Thyroid gland (tissue), 4 donors: ENCODE results near the gene FLT4. TPM values are rescaled to one million over a fixed set of nuclear protein-coding genes. Genes with fewer than 3 reads are reported as not detected.
A peak's percentile ranks its signal among the peaks of the same experiment; 100 is the strongest.

ENCODE experiments used
- DNase-seq, 2 donors: peaks; one replicate each; pipeline ENCODE4 v3.0.0-alpha.2; 2019
- H3K27ac ChIP-seq, 3 donors: fragments of 200-600 bp; sonication (generic); 1 replicate in 2 of 3; 2 replicates in 1 of 3; pipeline ENCODE4 v1.5.1; 2016 to 2019; ENCODE audit warnings: mild to moderate bottlenecking in 1 of 3, moderate library complexity in 1 of 3
- H3K27me3 ChIP-seq: fragments of 200-600 bp; sonication (generic); one replicate; pipeline ENCODE4 v1.5.1; 2019
- H3K36me3 ChIP-seq, 2 donors: fragments of 200-600 bp; sonication (generic); one replicate each; pipeline ENCODE4 v1.5.1; 2016 to 2019
- H3K4me1 ChIP-seq, 2 donors: fragments of 200-600 bp; sonication (generic); one replicate each; pipeline ENCODE4 v1.5.1; 2017 to 2019
- H3K4me3 ChIP-seq, 3 donors: fragments of 200-600 bp; sonication (generic); replicated peaks in 1 of 3; 1 replicate in 2 of 3; 2 replicates in 1 of 3; pipeline ENCODE4 v1.5.1; 2016; ENCODE audit warnings: mild to moderate bottlenecking in 1 of 3
- H3K9me3 ChIP-seq: fragments of 200-600 bp; sonication (generic); one replicate; pipeline ENCODE4 v1.5.1; 2017
- POLR2A ChIP-seq, 2 donors: fragments of 450-650 bp; IDR thresholded peaks; one replicate each; pipeline ENCODE4 v1.6.1; 2017; ENCODE audit warnings: antibody characterized with exemption in 2 of 2, mild to moderate bottlenecking in 2 of 2, moderate library complexity in 1 of 2
- WGBS, 2 donors: methylation state at CpG; one replicate each; pipeline ENCODE4 v1.1.5; 2017; 5-methylcytosine and 5-hydroxymethylcytosine counted together
- intact Hi-C: fragments of 100-400 bp; cut with DNase I; formaldehyde crosslinking; loops from one replicate; pipeline ENCODE4 v1.15.1; 2023
- total RNA-seq, 4 donors: library from RNA; depleted of rRNA; stranded (reverse); fragments of >200 nt; gene quantifications; one replicate each; pipeline ENCODE4 v1.2.3, GENCODE V29; 2016
- TF ChIP-seq, protein P1 (sequence below), 6 experiments: fragments of 200-600 bp in 3 of 6; fragments of 450-650 bp in 3 of 6; sonication (generic) in 3 of 6; IDR thresholded peaks; one replicate each; pipeline ENCODE4 v1.5.1; 2016 to 2019; ENCODE audit warnings: antibody characterized with exemption in 6 of 6, mild to moderate bottlenecking in 2 of 6, inconsistent platforms in 1 of 6, moderate library complexity in 1 of 6

Gene FLT4
- total RNA-seq, 4 donors from 2014 or later: 52.8 to 90.9 (median 66.8) TPM

DNA sequence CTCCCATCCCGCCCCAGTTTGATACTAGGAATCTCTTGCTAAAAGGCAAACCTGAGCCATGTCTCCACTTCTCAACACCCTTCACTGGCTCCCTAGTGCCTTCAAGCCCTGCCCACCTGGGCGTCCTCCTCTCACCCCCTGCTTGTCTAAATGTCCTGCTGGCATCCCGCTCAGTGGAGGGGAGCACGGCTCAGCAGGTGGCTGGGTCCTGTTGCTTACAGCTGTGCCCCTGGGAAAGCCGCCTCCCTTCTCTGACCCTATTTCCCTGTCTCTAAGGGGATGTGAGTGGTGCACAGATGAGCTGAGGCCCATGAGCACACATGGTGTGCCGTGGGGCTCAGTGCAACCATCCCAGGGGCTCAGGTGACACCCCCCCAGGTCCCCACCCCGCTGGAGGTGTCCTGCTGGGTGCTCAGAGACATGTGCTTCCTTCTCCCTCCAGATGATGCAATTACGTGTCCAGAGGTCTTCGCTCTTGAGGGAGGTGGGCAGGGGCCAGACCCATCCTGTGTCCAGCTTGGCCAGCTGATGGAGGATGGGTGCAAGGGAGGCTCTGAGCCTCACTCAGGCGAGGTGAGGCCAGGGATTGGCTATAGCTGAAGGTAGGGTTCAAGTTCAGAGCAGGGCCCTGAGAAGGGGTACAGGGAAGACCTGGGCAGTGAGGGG lies 24.1 kb downstream of the FLT4 start:
- Histone ChIP-seq H3K4me3 (no peak overlapping the region), H3K27ac (no peak overlapping the region), H3K27me3 (no peaks in the 10 kb centered on the region), H3K9me3 (no peaks in the 10 kb centered on the region), H3K36me3 (no peaks in the 10 kb centered on the region), H3K4me1 (no peaks in the 10 kb centered on the region)
- 80 to 81% methylated on average over 9 to 10 of the region's 10 CpGs for WGBS, 2 donors
- DNase-seq: no peak
- intact Hi-C loops: no loop called here
- TF ChIP-seq, protein P1, sequence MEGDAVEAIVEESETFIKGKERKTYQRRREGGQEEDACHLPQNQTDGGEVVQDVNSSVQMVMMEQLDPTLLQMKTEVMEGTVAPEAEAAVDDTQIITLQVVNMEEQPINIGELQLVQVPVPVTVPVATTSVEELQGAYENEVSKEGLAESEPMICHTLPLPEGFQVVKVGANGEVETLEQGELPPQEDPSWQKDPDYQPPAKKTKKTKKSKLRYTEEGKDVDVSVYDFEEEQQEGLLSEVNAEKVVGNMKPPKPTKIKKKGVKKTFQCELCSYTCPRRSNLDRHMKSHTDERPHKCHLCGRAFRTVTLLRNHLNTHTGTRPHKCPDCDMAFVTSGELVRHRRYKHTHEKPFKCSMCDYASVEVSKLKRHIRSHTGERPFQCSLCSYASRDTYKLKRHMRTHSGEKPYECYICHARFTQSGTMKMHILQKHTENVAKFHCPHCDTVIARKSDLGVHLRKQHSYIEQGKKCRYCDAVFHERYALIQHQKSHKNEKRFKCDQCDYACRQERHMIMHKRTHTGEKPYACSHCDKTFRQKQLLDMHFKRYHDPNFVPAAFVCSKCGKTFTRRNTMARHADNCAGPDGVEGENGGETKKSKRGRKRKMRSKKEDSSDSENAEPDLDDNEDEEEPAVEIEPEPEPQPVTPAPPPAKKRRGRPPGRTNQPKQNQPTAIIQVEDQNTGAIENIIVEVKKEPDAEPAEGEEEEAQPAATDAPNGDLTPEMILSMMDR (IDR thresholded peaks at IDR 0.05): no peak
- TF ChIP-seq POLR2A (IDR thresholded peaks at IDR 0.05): no peak

DNA sequence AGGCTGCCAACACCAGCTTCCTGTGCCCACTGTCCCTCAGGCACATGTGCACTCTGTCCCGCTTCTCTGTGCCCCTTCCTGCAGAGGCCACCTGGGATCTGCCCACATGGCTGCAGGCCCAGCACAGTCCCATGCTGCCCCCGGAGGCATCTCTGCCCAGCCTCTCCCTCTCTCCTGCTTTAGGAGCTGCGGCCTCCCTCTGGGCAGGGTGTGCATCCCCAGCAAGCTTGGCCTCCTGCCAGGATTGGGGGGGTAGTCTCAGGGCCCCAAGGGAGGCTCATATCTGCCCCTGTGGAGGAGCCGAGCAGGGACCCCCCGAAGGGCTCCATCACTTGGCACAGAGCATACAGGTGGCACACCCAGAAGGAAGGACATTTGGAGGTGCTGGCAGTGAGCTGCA lies 24.8 kb downstream of the FLT4 start:
- intact Hi-C loops: no loop called here
- no peaks in the 10 kb centered on the region for H3K36me3 ChIP-seq
- no peak overlapping the region for H3K27ac ChIP-seq
- WGBS, 2 donors: 48% methylated on average over 3 of the region's 5 CpGs; no CpG with 5 or more reads in 1 of the 2 donors
- H3K4me3 ChIP-seq: no peak overlapping the region
- no peaks in the 10 kb centered on the region for H3K4me1 ChIP-seq
- H3K27me3 ChIP-seq: no peaks in the 10 kb centered on the region
- no peak for TF ChIP-seq POLR2A (IDR thresholded peaks at IDR 0.05)
- TF ChIP-seq, protein P1 (IDR thresholded peaks at IDR 0.05): no peak
- no peaks in the 10 kb centered on the region for H3K9me3 ChIP-seq
- DNase-seq: no peak

DNA sequence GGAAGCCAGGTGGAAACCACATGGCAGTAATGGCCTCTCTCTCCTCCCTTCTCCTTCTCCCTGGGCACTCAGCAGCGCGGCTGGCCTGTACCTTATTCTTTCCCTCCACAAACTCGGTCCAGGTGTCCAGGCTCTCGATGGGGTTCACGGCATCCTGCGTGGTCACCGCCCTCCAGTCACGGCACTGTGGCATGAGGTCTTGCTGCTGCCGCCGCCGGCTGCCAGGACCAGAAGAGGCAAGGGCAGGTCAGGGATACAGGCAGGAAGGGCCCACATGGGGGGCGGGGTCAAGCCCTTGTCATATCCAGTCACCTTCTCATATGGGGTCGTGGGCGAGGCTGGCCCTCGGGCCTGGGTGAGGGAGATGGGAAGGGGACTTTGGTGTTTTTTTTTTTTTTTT lies 25.6 kb downstream of the FLT4 start:
- TF ChIP-seq POLR2A (IDR thresholded peaks at IDR 0.05): no peak
- TF ChIP-seq, protein P1 (IDR thresholded peaks at IDR 0.05): no peak
- WGBS, 2 donors: 94 to 95% methylated on average over 15 of the region's 15 CpGs
- Histone ChIP-seq H3K4me3 (no peak overlapping the region), H3K27ac (no peak overlapping the region), H3K27me3 (no peaks in the 10 kb centered on the region), H3K4me1 (peaks cover 0 to under 1% of the 10 kb centered on the region in 2 donors), H3K36me3 (no peaks in the 10 kb centered on the region), H3K9me3 (no peaks in the 10 kb centered on the region)
- no peak for DNase-seq
- intact Hi-C loops: no loop called here

DNA sequence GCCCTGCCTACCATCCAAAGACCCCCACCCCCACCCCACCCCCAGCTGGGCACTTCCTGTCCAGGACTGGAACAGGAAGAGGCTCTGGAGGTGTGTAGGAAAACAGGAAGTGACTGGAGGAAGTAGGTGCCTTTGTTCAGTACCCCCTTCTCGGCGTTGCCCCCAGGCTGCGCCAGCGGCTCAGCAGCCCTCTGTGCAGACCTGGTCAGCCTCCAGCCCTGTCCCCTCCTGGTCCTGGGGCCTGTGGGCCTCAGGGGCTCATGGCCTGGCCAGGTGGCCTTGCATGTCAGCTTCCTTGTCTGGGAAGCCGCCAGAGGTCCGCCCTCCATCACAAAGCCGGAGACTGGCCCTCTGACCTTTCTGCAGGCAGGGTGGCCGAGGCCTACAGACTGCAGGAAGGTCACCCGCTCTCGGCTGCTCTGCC lies 26.0 kb downstream of the FLT4 start:
- intact Hi-C loops: no loop called here
- Histone ChIP-seq H3K36me3 (no peaks in the 10 kb centered on the region), H3K27me3 (no peaks in the 10 kb centered on the region), H3K4me1 (peaks cover 0 to 4% of the 10 kb centered on the region in 2 donors), H3K4me3 (no peak overlapping the region), H3K27ac (no peak overlapping the region), H3K9me3 (no peaks in the 10 kb centered on the region)
- WGBS, 2 donors: 82 to 89% methylated on average over 5 to 9 of the region's 10 CpGs
- no peak for TF ChIP-seq POLR2A (IDR thresholded peaks at IDR 0.05)
- TF ChIP-seq, protein P1 (IDR thresholded peaks at IDR 0.05): no peak
- DNase-seq: peak; percentile 13 to 30

DNA sequence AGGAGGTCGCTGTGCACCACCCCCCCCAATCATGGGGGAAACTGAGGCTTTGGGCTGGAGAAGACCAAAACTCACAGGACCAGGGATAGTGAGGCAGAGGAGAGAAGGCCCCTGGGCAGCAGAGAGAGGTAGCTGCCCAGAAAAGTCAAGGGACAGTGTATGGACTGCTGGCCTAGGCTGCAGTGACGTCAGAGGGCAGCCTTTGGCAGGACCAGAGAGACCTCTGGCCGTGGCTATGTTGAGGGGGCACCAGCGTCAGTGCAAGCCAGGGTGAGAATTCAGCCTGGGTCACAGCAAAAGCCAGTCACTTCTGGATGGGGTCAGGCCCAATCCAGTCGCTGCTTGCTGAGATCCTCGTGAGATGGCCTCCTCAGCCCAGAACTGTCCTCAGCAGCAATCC lies 26.5 kb downstream of the FLT4 start:
- H3K27ac ChIP-seq: no peak overlapping the region
- intact Hi-C loops: no loop called here
- WGBS, 2 donors: 87 to 97% methylated on average over 3 to 4 of the region's 6 CpGs

More for the DNA sequence above, 26.5 kb downstream of the FLT4 start:
- no peaks in the 10 kb centered on the region for H3K36me3 ChIP-seq
- H3K9me3 ChIP-seq: no peaks in the 10 kb centered on the region
- no peak for DNase-seq
- H3K4me1 ChIP-seq: peaks cover 0 to 6% of the 10 kb centered on the region in 2 donors
- H3K4me3 ChIP-seq: no peak overlapping the region
- H3K27me3 ChIP-seq: no peaks in the 10 kb centered on the region
- TF ChIP-seq, protein P1 (IDR thresholded peaks at IDR 0.05): no peak
- TF ChIP-seq POLR2A (IDR thresholded peaks at IDR 0.05): no peak
